Liver (tissue), 3 donors: Measurements from ENCODE around the gene ZNF669.

Experiments
- ATF3 ChIP-seq: IDR thresholded peaks from 2 replicates; pipeline ENCODE4 v1.6.1; 2016; ENCODE audit warnings: antibody characterized with exemption
- CTCF ChIP-seq: fragments of 150-350 bp; IDR thresholded peaks from 2 replicates; pipeline ENCODE4 v1.5.1; 2017; ENCODE audit warnings: improper control_type of control experiment, low read depth, low read length; ENCODE audit not compliant: missing input control
- MAX ChIP-seq: IDR thresholded peaks from 2 replicates; pipeline ENCODE4 v1.6.1; 2016; ENCODE audit warnings: antibody characterized with exemption
- REST ChIP-seq: IDR thresholded peaks from 2 replicates; pipeline ENCODE4 v1.6.1; 2016; ENCODE audit warnings: antibody characterized with exemption, mild to moderate bottlenecking
- RXRA ChIP-seq, 2 donors: IDR thresholded peaks; 2 replicates each; pipeline ENCODE4 v1.6.1; 2017 to 2018; ENCODE audit warnings: antibody characterized with exemption in 2 of 2, mild to moderate bottlenecking in 1 of 2
- SP1 ChIP-seq: IDR thresholded peaks from 2 replicates; pipeline ENCODE4 v1.6.1; 2018; ENCODE audit warnings: antibody characterized with exemption, mild to moderate bottlenecking
- TAF1 ChIP-seq: conservative IDR thresholded peaks from 2 replicates; pipeline ENCODE4 v1.6.1; 2016; ENCODE audit warnings: antibody characterized with exemption, mild to moderate bottlenecking
- YY1 ChIP-seq: IDR thresholded peaks from 2 replicates; pipeline ENCODE4 v1.6.1; 2016; ENCODE audit warnings: antibody characterized with exemption, mild to moderate bottlenecking
- ZBTB33 ChIP-seq: IDR thresholded peaks from 2 replicates; pipeline ENCODE4 v1.6.1; 2016; ENCODE audit warnings: antibody characterized with exemption
- donor health status: healthy.
- donor health status: healthy.

GRCh38 chr1:247131236-247131635 lies 27.1 kb upstream of the ZNF669 start:
- no peak for TF ChIP-seq REST
- TF ChIP-seq CTCF: no peak
- no peak for TF ChIP-seq TAF1
- no peak for TF ChIP-seq ATF3
- no peak for TF ChIP-seq MAX
- no peak for TF ChIP-seq SP1
- TF ChIP-seq ZBTB33: no peak
- no peak for TF ChIP-seq RXRA (IDR thresholded peaks at IDR 0.05)
- no peak for TF ChIP-seq YY1
